ENCODE results near the gene TMEM72.

DNA sequence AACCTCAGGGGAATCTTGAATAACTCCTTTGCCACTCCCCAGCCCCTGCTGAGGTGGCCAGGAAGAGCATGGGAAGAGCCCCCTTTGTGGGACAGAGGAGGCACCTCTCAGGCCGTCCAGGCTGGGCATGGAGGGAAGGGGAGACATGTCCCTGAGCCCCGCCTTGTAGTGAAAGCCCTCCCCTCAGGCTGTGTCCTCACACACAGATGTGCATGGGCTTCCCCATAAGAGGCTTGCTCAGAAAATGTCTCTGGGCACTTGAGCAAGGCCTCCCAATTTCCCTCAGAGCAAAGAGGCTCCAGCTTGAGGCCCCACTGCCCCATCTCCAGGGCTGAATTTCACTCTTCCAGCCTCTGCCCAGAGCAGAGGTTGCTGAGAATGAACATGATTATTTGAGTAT, 3.8 kb downstream of the TMEM72 start:
- TF ChIP-seq, protein P1, sequence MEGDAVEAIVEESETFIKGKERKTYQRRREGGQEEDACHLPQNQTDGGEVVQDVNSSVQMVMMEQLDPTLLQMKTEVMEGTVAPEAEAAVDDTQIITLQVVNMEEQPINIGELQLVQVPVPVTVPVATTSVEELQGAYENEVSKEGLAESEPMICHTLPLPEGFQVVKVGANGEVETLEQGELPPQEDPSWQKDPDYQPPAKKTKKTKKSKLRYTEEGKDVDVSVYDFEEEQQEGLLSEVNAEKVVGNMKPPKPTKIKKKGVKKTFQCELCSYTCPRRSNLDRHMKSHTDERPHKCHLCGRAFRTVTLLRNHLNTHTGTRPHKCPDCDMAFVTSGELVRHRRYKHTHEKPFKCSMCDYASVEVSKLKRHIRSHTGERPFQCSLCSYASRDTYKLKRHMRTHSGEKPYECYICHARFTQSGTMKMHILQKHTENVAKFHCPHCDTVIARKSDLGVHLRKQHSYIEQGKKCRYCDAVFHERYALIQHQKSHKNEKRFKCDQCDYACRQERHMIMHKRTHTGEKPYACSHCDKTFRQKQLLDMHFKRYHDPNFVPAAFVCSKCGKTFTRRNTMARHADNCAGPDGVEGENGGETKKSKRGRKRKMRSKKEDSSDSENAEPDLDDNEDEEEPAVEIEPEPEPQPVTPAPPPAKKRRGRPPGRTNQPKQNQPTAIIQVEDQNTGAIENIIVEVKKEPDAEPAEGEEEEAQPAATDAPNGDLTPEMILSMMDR (IDR thresholded peaks at IDR 0.05): no peak
- TF ChIP-seq POLR2A (IDR thresholded peaks at IDR 0.05) (no peak), POLR2AphosphoS5 (IDR thresholded peaks at IDR 0.05; ENCODE audit: insufficient read depth in 1 of 2, low read depth in 1 of 2) (no peak)

Measured in vagina (tissue), 2 donors.